Peyer's patch (tissue), 4 donors: ENCODE data around the gene USP9X. TPM values are rescaled to one million over a fixed set of nuclear protein-coding genes. Genes with fewer than 3 reads are reported as not detected.
"Not testable (repeated sequence)": the region's sequence is repeated elsewhere in the genome, so short reads cannot be mapped to it uniquely, and the experiment has no call there.

ENCODE experiments used
- DNase-seq, 3 donors: peaks; one replicate each; pipeline ENCODE4 v3.0.0-alpha.2; 2017 to 2019
- H3K27ac ChIP-seq, 4 donors: fragments of 200-600 bp; sonication (generic); one replicate each; pipeline ENCODE4 v1.5.1; 2016 to 2019
- H3K27me3 ChIP-seq, 2 donors: fragments of 200-600 bp; sonication (generic); one replicate each; pipeline ENCODE4 v1.5.1; 2019
- H3K36me3 ChIP-seq, 3 donors: fragments of 200-600 bp; sonication (generic); one replicate each; pipeline ENCODE4 v1.5.1; 2016 to 2019
- H3K4me1 ChIP-seq, 4 donors: fragments of 200-600 bp; sonication (generic); one replicate each; pipeline ENCODE4 v1.5.1; 2016 to 2019
- H3K4me3 ChIP-seq, 4 donors: fragments of 200-600 bp; sonication (generic); 1 replicate in 3 of 4; 2 replicates in 1 of 4; pipeline ENCODE4 v1.5.1; 2016 to 2019; ENCODE audit warnings: mild to moderate bottlenecking in 1 of 4
- H3K9me3 ChIP-seq, 4 donors: fragments of 200-600 bp; sonication (generic); one replicate each; pipeline ENCODE4 v1.5.1; 2016 to 2019; ENCODE audit warnings: mild to moderate bottlenecking in 1 of 4
- CTCF ChIP-seq, 6 experiments: fragments of 450-650 bp in 4 of 6; fragments of 200-600 bp in 2 of 6; sonication (generic) in 1 of 6; IDR thresholded peaks; one replicate each; pipeline ENCODE4 v1.5.1; 2017 to 2019; ENCODE audit warnings: antibody characterized with exemption in 6 of 6, mild to moderate bottlenecking in 3 of 6, moderate library complexity in 1 of 6
- POLR2A ChIP-seq, 2 donors: fragments of 450-650 bp; IDR thresholded peaks; one replicate each; pipeline ENCODE4 v1.5.1; 2017; ENCODE audit warnings: antibody characterized with exemption in 2 of 2, mild to moderate bottlenecking in 2 of 2, moderate library complexity in 2 of 2
- total RNA-seq, 4 donors: library from RNA; depleted of rRNA; stranded (reverse); fragments of >200 nt; gene quantifications; one replicate each; pipeline ENCODE4 v1.1.0, GENCODE V29; 2016

Gene USP9X
- total RNA-seq, 4 donors from 2014 or later: 75.9 to 114 (median 102) TPM

- Histone ChIP-seq H3K9me3 (no peaks in the 10 kb centered on the region), H3K4me1 (no peaks in the 10 kb centered on the region), H3K27me3 (no peaks in the 10 kb centered on the region), H3K4me3 (no peak overlapping the region), H3K27ac (no peak overlapping the region), H3K36me3 (peaks cover 0 to 37% (median 0%) of the 10 kb centered on the region in 3 donors)
- no peak for TF ChIP-seq POLR2A (IDR thresholded peaks at IDR 0.05)
- no peak for TF ChIP-seq CTCF (IDR thresholded peaks at IDR 0.05)
- DNase-seq: no peak
These were observed 113.2 kb downstream of the USP9X start for GRCh38 chrX:41198410-41198809.

GRCh38 chrX:41200785-41201184 is 115.5 kb downstream of the USP9X start:
- TF ChIP-seq POLR2A (IDR thresholded peaks at IDR 0.05) (no peak), CTCF (IDR thresholded peaks at IDR 0.05) (no peak)
- Histone ChIP-seq H3K4me3 (no peak overlapping the region), H3K4me1 (no peaks in the 10 kb centered on the region), H3K27ac (no peak overlapping the region), H3K36me3 (peaks cover 0 to 35% (median 0%) of the 10 kb centered on the region in 3 donors), H3K27me3 (no peaks in the 10 kb centered on the region), H3K9me3 (no peaks in the 10 kb centered on the region)
- DNase-seq: no peak

GRCh38 chrX:41209853-41210252 is 124.6 kb downstream of the USP9X start:
- Histone ChIP-seq H3K27ac (no peak overlapping the region), H3K4me1 (no peaks in the 10 kb centered on the region), H3K4me3 (no peak overlapping the region), H3K27me3 (no peaks in the 10 kb centered on the region), H3K36me3 (peaks cover 0 to 47% (median 0%) of the 10 kb centered on the region in 3 donors), H3K9me3 (peaks cover 0 to 4% (median 0%) of the 10 kb centered on the region in 4 donors)
- DNase-seq: no peak
- TF ChIP-seq POLR2A (IDR thresholded peaks at IDR 0.05): no peak
- no peak for TF ChIP-seq CTCF (IDR thresholded peaks at IDR 0.05)

- Histone ChIP-seq H3K27me3 (no peaks in the 10 kb centered on the region), H3K4me1 (no peaks in the 10 kb centered on the region), H3K9me3 (no peaks in the 10 kb centered on the region), H3K27ac (no peak overlapping the region), H3K4me3 (no peak overlapping the region), H3K36me3 (peaks cover 0 to 48% (median 0%) of the 10 kb centered on the region in 3 donors)
- DNase-seq: no peak
- TF ChIP-seq CTCF (IDR thresholded peaks at IDR 0.05): no peak
- no peak for TF ChIP-seq POLR2A (IDR thresholded peaks at IDR 0.05)
These were observed 139.4 kb downstream of the USP9X start for GRCh38 chrX:41224605-41225004.

GRCh38 chrX:41233988-41234387 is 148.7 kb downstream of the USP9X start:
- H3K9me3 ChIP-seq: no peaks in the 10 kb centered on the region
- H3K36me3 ChIP-seq: peaks cover 0 to 32% (median 0%) of the 10 kb centered on the region in 3 donors
- no peaks in the 10 kb centered on the region for H3K27me3 ChIP-seq
- no peak overlapping the region for H3K27ac ChIP-seq
- H3K4me1 ChIP-seq: no peaks in the 10 kb centered on the region
- H3K4me3 ChIP-seq: no peak overlapping the region
- TF ChIP-seq POLR2A (IDR thresholded peaks at IDR 0.05) (no peak), CTCF (IDR thresholded peaks at IDR 0.05) (no peak)
- DNase-seq: no peak

- H3K4me3 ChIP-seq, H3K4me1 ChIP-seq, H3K27ac ChIP-seq, H3K27me3 ChIP-seq, DNase-seq, H3K9me3 ChIP-seq: not testable (repeated sequence)
- peaks cover 0 to 28% (median 0%) of the 10 kb centered on the region in 3 donors for H3K36me3 ChIP-seq
These were observed 149.2 kb downstream of the USP9X start for GRCh38 chrX:41234471-41234870.
